Body of pancreas (tissue), 4 donors: ENCODE measurements around the gene GMEB1.
"Not testable (repeated sequence)": the region's sequence is repeated elsewhere in the genome, so short reads cannot be mapped to it uniquely, and the experiment has no call there.

ENCODE experiments used
- CTCF ChIP-seq, 7 experiments: fragments of 450-650 bp in 4 of 7; fragments of 200-600 bp in 3 of 7; sonication (generic) in 3 of 7; IDR thresholded peaks; one replicate each; pipeline ENCODE4 v1.5.1; 2016 to 2019; ENCODE audit warnings: antibody characterized with exemption in 7 of 7
- POLR2A ChIP-seq, 3 donors: fragments of 450-650 bp; IDR thresholded peaks; one replicate each; pipeline ENCODE4 v1.6.1; 2016; ENCODE audit warnings: antibody characterized with exemption in 3 of 3, mild to moderate bottlenecking in 2 of 3

DNA sequence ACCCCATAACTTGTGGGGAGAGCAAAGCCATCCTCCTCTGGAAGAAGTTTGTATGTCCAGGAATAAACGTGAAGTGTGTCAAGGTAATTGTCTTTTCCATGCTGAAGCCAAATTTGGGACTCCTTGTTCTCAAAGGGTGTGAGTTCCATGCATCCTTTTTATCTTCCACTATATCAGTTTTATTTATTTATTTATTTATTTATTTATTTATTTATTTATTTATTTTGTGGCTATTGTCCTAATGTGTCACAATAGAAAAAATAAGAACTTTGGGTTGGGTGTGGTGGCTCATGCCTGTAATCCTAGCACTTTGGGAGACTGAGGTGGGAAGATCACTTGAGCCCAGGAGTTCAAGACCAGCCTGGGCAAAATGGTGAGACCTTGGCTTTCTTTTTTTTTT is 23.0 kb downstream of the GMEB1 start:
- not testable (repeated sequence) for TF ChIP-seq CTCF, POLR2A (IDR thresholded peaks at IDR 0.05)
